Heart right ventricle (tissue), 16 donors: ENCODE data around the gene ZC3H13. TPM values are rescaled to one million over a fixed set of nuclear protein-coding genes. Genes with fewer than 3 reads are reported as not detected.

Experiments
- ATAC-seq, 8 donors: fragments of 200-7000 bp; cut with Tn5 transposase; one replicate each; pipeline ENCODE4 v1.9.1; 2020; ENCODE audit warnings: mild to moderate bottlenecking in 8 of 8, moderate library complexity in 8 of 8, moderate number of reproducible peaks in 1 of 8
- DNase-seq, 2 donors: peaks; one replicate each; pipeline ENCODE4 v3.0.0-alpha.2; 2020
- H3K27ac ChIP-seq, 10 donors: fragments of 200-600 bp; sonication (generic) in 2 of 10; one replicate each; pipeline versions ENCODE4 v1.5.0 to v1.8.0; 2020 to 2022; ENCODE audit warnings: mild to moderate bottlenecking in 3 of 10
- H3K27me3 ChIP-seq, 7 donors: fragments of 200-600 bp; one replicate each; pipeline ENCODE4 v1.8.0; 2021 to 2022; ENCODE audit warnings: mild to moderate bottlenecking in 2 of 7
- H3K36me3 ChIP-seq, 9 donors: fragments of 200-600 bp; sonication (generic) in 1 of 9; one replicate each; pipeline versions ENCODE4 v1.5.0 to v1.8.0; 2020 to 2022; ENCODE audit warnings: mild to moderate bottlenecking in 2 of 9
- H3K4me1 ChIP-seq, 9 donors: fragments of 200-600 bp; sonication (generic) in 1 of 9; one replicate each; pipeline versions ENCODE4 v1.5.0 to v1.8.0; 2020 to 2022; ENCODE audit warnings: mild to moderate bottlenecking in 4 of 9
- H3K4me3 ChIP-seq, 10 donors: fragments of 200-600 bp; sonication (generic) in 2 of 10; one replicate each; pipeline versions ENCODE4 v1.5.0 to v1.8.0; 2020 to 2022; ENCODE audit warnings: mild to moderate bottlenecking in 7 of 10, moderate library complexity in 2 of 10
- H3K9me3 ChIP-seq, 11 donors: fragments of 200-600 bp in 10 of 11; sonication (generic) in 2 of 11; one replicate each; pipeline versions ENCODE4 v1.5.0 to v1.8.0; 2013 to 2022; ENCODE audit warnings: mild to moderate bottlenecking in 2 of 11, control low read depth in 1 of 11, moderate library complexity in 1 of 11
- WGBS, 2 donors: extraction: QIAGEN DNeasy Blood & Tissue Kit; methylation state at CpG; one replicate each; pipeline ENCODE4 v1.1.7; 2013; ENCODE audit warnings: inconsistent platforms in 1 of 2; 5-methylcytosine and 5-hydroxymethylcytosine counted together
- intact Hi-C, 10 donors: fragments of 100-400 bp; cut with DNase I; formaldehyde crosslinking; loops; one replicate each; pipeline versions ENCODE4 v1.11.1 to v1.14.2; 2022
- polyA plus RNA-seq, 2 donors: library from polyadenylated mRNA; stranded (reverse); fragments of 200-250 nt; gene quantifications; one replicate each; pipeline ENCODE4 v1.2.3, GENCODE V29; 2013
- total RNA-seq, 10 donors: library from RNA; stranded (reverse); fragmentation: NEBNext Ultra II Directional in 3 of 10; extraction: Animal tissue kit (Norgen Biotek cat#: 25700) in 3 of 10; gene quantifications; one replicate each; pipeline versions ENCODE4 v1.2.1 to v1.2.4, GENCODE V29; 2021 to 2023
- TF ChIP-seq, protein P1 (sequence below), 9 donors: fragments of 200-600 bp; sonication (generic) in 2 of 9; IDR thresholded peaks; one replicate each; pipeline versions ENCODE4 v1.5.0 to v1.8.0; 2021 to 2022; ENCODE audit warnings: antibody characterized with exemption in 9 of 9, mild to moderate bottlenecking in 5 of 9, moderate library complexity in 1 of 9
- donor health status: Arrhythmogenic right ventricular cardiomyopathy.
- donor health status: ischemic (EF 13 %, LVEDD 7.1; RV severe dilation, severe dysfunction).
- donor health status: healthy with polysubstance abuse.
- donor health status: DM: no; HTN: yes; CAD: no.
- donor health status: DM: no; HTN: no; CAD: no.
- donor health status: ischemic (EF 25% LVEDD 6.9; RV normal size, moderate dysfunction).
- donor health status: ischemic (EF 25% LVEDD 5.7; RV mildly dilated, moderate dysfunction).
- donor health status: healthy.
- donor health status: DM: yes; HTN: yes; CAD: no.
- donor health status: Ischemic cardiomyopathy.
- donor health status: ischemic (EF 35%, LVEDD 5.7; RV mildly dilated, moderate dysfunction).
- donor health status: nonischemic (EF 11% LVEDD 7.7; RV severe dilation, severe dysfunction).
- donor health status: DM: yes; HTN: yes; CAD: no.
- donor health status: PGD.
- donor health status: ischemic (EF 29% LVEDD 5.4; RV normal size, mild dysfunction).
- donor health status: nonischemic (EF 23%, LVEDD 6.1; RV moderate dilation, normal function).

ZC3H13 gene
- total and polyA plus RNA-seq, 12 donors: 6.7 to 50.1 (median 43.4) TPM

DNA sequence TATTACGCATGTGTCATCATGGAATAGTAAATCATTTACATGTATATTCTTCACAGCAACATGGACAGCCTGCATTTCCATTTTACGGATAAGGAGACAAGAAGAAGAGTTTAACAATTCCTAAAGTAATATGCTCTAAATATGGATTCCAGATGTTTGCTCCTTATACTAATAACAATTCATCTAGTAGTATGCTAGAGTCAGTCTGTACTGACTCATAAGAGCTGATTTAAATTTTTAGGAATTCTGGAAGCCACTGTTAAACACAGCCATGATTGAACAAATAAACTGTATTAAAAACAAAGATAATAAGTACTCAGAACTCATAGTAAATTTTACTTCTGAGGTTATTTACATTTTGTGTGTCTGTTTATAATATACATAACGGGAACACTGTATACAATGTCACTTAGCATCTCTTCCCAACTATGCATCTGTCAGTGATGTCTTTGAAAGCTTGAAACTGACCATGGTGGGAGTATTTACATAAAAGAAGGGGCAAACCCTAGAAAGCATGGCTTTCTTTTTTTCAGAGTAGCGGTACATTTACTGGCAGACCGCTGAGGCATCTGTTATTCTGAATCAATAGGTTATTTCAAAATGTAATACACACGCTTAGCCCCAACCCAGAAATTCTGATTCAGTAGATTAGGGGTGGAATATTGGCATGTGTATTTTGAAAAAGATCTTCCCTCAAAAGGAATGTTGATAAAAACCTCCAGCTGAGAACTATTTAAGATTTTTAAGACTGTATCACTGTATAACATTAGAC lies 12.9 kb downstream of the ZC3H13 start:
- H3K27ac ChIP-seq: no peak overlapping the region
- peaks cover 0 to 93% (median 0%) of the 10 kb centered on the region in 9 donors for H3K36me3 ChIP-seq
- H3K27me3 ChIP-seq: no peaks in the 10 kb centered on the region
- no peaks in the 10 kb centered on the region for H3K9me3 ChIP-seq
- no peak for ATAC-seq
- peaks cover 0 to 3% (median 0%) of the 10 kb centered on the region in 9 donors for H3K4me1 ChIP-seq
- TF ChIP-seq, protein P1, sequence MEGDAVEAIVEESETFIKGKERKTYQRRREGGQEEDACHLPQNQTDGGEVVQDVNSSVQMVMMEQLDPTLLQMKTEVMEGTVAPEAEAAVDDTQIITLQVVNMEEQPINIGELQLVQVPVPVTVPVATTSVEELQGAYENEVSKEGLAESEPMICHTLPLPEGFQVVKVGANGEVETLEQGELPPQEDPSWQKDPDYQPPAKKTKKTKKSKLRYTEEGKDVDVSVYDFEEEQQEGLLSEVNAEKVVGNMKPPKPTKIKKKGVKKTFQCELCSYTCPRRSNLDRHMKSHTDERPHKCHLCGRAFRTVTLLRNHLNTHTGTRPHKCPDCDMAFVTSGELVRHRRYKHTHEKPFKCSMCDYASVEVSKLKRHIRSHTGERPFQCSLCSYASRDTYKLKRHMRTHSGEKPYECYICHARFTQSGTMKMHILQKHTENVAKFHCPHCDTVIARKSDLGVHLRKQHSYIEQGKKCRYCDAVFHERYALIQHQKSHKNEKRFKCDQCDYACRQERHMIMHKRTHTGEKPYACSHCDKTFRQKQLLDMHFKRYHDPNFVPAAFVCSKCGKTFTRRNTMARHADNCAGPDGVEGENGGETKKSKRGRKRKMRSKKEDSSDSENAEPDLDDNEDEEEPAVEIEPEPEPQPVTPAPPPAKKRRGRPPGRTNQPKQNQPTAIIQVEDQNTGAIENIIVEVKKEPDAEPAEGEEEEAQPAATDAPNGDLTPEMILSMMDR (IDR thresholded peaks at IDR 0.05): no peak
- intact Hi-C loops: no loop called here
- WGBS, 2 donors: 97 to 99% methylated on average over 6 of the region's 6 CpGs
- DNase-seq: no peak
- H3K4me3 ChIP-seq: no peak overlapping the region

DNA sequence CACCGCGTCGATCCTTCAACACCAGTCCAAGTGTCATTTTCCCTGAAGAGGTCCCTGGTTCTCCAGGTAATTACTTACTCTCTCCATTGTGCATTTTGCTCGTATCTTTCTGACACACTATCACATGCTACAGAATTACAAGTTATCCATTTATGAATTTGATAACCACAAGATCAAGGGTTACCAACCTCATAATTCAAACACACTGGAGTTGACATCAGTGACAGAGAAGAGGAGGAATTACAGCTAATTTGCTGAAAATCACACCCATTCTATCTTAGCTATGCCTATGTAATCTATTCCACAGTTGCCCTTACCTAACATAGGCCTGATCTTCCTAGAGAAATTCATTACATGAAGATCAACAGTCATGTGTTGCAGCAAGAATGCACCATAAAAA lies 14.2 kb downstream of the ZC3H13 start:
- Histone ChIP-seq H3K9me3 (peaks cover 0 to 8% (median 0%) of the 10 kb centered on the region in 11 donors), H3K27ac (no peak overlapping the region), H3K27me3 (no peaks in the 10 kb centered on the region), H3K36me3 (peaks cover 0 to 93% (median 3%) of the 10 kb centered on the region in 9 donors), H3K4me3 (no peak overlapping the region), H3K4me1 (no peaks in the 10 kb centered on the region)
- TF ChIP-seq, protein P1 (IDR thresholded peaks at IDR 0.05): no peak
- intact Hi-C loops: no loop called here
- ATAC-seq (no peak), DNase-seq (no peak)
- 94% methylated on average over 4 of the region's 4 CpGs for WGBS, 2 donors

DNA sequence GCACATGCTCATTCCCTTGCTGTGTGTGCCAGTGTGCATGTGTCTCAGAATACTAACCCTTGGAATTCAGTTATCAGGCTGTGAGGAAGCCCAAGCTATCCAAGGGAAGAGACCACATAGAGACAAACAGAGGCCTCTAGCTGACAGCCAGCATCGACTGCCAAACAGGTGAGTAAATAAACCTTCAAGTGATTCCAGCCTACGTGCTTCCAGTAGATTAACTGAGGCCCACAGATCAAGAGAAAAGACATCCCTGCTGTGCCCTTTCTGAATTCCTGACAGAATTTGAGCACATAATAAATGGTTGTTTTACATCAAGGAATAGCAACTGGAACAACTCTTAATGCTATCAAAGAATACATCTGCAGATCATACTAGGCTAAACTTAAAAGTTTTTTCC lies 17.5 kb downstream of the ZC3H13 start:
- Histone ChIP-seq H3K36me3 (peaks cover 0 to 92% (median 3%) of the 10 kb centered on the region in 9 donors), H3K4me1 (no peaks in the 10 kb centered on the region), H3K4me3 (no peak overlapping the region), H3K27me3 (no peaks in the 10 kb centered on the region), H3K9me3 (peaks cover 0 to 17% (median 4%) of the 10 kb centered on the region in 11 donors), H3K27ac (no peak overlapping the region)
- intact Hi-C loops: no loop called here
- WGBS, 2 donors: 72 to 82% methylated on average over 2 of the region's 2 CpGs
- DNase-seq: no peak
- no peak for ATAC-seq
- TF ChIP-seq, protein P1 (IDR thresholded peaks at IDR 0.05): no peak

DNA sequence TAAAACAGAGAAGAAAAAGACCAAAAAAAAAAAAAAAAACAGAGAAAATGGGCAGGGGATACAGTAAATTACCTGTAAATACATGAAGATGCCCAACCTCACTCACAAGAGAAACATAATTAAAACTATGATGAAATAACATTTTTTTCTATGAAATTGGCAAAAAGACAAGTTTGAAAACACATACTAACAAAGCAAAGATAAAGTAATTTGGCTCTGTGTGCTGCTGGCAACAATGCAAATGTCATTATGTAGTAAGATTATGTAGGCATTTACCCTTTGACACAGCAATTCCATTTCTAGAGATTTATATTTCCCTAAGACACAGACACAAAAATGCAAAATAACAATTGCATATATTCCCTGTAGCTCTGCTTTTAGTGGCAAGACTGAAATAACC lies 20.2 kb downstream of the ZC3H13 start:
- ATAC-seq (no peak), DNase-seq (no peak)
- Histone ChIP-seq H3K4me3 (no peak overlapping the region), H3K9me3 (peaks cover 0 to 23% (median 7%) of the 10 kb centered on the region in 11 donors), H3K27me3 (no peaks in the 10 kb centered on the region), H3K4me1 (no peaks in the 10 kb centered on the region), H3K27ac (no peak overlapping the region), H3K36me3 (peaks cover 0 to 70% (median 3%) of the 10 kb centered on the region in 9 donors)
- TF ChIP-seq, protein P1 (IDR thresholded peaks at IDR 0.05): no peak
- intact Hi-C loops: no loop called here
